Measurements from ENCODE around the gene TOP2B. TPM values are rescaled to one million over a fixed set of nuclear protein-coding genes. Genes with fewer than 3 reads are reported as not detected.

Gene TOP2B
- total and polyA plus RNA-seq, 2 experiments from 2014 or later, result 92.0 to 179 TPM

DNA sequence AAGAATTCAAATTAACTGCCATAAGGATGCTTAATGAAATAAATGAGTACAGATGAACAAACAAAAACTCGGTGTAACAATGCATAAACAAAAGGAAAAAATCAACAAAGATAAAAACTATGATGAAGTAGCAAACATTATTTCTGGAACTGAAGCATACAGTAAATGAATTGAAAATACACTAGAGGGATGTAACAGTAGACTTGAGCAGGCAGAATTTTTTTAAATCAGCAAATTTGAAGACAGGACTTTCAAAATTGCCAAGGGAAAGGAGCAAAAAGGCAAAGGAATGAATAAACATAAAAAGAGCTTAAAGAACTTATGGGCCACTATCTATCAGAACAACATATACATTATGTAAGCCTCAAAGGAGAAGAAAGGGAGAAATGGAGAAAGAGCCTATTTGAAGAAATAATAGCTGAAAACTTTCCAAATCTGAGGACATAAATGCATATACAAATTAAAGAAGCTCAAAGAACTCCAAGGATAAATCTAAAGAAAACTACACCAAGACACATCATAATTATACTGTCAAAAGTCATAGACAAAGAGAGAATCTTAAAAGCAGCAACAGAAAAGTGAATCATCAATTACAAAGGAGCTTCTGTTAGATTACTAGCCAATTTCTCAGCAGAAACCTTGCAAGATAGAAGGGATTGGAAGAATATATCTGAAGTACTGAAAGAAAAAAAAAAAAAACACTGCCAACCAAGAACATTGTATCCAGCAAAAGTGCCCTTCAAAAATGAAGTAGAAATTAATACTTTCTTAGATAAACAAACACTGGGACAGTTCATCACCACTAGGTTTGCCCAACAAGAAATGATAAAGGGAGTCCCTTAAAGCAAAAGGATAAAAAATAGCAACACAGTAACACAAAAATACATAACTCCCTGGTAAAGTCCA, 15.5 kb downstream of the TOP2B start (continued):
- TF ChIP-seq, protein P1, sequence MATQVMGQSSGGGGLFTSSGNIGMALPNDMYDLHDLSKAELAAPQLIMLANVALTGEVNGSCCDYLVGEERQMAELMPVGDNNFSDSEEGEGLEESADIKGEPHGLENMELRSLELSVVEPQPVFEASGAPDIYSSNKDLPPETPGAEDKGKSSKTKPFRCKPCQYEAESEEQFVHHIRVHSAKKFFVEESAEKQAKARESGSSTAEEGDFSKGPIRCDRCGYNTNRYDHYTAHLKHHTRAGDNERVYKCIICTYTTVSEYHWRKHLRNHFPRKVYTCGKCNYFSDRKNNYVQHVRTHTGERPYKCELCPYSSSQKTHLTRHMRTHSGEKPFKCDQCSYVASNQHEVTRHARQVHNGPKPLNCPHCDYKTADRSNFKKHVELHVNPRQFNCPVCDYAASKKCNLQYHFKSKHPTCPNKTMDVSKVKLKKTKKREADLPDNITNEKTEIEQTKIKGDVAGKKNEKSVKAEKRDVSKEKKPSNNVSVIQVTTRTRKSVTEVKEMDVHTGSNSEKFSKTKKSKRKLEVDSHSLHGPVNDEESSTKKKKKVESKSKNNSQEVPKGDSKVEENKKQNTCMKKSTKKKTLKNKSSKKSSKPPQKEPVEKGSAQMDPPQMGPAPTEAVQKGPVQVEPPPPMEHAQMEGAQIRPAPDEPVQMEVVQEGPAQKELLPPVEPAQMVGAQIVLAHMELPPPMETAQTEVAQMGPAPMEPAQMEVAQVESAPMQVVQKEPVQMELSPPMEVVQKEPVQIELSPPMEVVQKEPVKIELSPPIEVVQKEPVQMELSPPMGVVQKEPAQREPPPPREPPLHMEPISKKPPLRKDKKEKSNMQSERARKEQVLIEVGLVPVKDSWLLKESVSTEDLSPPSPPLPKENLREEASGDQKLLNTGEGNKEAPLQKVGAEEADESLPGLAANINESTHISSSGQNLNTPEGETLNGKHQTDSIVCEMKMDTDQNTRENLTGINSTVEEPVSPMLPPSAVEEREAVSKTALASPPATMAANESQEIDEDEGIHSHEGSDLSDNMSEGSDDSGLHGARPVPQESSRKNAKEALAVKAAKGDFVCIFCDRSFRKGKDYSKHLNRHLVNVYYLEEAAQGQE (IDR thresholded peaks at IDR 0.05; ENCODE audit: unreplicated experiment), result no peak
- TF ChIP-seq NANOG (IDR thresholded peaks at IDR 0.05; ENCODE audit: borderline replicate concordance) (no peak), EZH2phosphoT487 (IDR thresholded peaks at IDR 0.05; ENCODE audit: unreplicated experiment) (no peak), ZNF114 (CRISPR knock-in tag; IDR thresholded peaks at IDR 0.05) (no peak), JUNB (IDR thresholded peaks at IDR 0.05; ENCODE audit: unreplicated experiment) (no peak), EZH2 (IDR thresholded peaks at IDR 0.05; ENCODE audit: low read depth, unreplicated experiment) (no peak), STAT1 (IDR thresholded peaks at IDR 0.05; ENCODE audit: unreplicated experiment) (no peak), POLR2AphosphoS5 (IDR thresholded peaks at IDR 0.05; ENCODE audit: low read depth) (no peak)
- TF ChIP-seq, protein P2, sequence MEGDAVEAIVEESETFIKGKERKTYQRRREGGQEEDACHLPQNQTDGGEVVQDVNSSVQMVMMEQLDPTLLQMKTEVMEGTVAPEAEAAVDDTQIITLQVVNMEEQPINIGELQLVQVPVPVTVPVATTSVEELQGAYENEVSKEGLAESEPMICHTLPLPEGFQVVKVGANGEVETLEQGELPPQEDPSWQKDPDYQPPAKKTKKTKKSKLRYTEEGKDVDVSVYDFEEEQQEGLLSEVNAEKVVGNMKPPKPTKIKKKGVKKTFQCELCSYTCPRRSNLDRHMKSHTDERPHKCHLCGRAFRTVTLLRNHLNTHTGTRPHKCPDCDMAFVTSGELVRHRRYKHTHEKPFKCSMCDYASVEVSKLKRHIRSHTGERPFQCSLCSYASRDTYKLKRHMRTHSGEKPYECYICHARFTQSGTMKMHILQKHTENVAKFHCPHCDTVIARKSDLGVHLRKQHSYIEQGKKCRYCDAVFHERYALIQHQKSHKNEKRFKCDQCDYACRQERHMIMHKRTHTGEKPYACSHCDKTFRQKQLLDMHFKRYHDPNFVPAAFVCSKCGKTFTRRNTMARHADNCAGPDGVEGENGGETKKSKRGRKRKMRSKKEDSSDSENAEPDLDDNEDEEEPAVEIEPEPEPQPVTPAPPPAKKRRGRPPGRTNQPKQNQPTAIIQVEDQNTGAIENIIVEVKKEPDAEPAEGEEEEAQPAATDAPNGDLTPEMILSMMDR (conservative IDR thresholded peaks at IDR 0.05; ENCODE audit: low read depth in 2 of 2), result no peak
- TF ChIP-seq, protein P3, sequence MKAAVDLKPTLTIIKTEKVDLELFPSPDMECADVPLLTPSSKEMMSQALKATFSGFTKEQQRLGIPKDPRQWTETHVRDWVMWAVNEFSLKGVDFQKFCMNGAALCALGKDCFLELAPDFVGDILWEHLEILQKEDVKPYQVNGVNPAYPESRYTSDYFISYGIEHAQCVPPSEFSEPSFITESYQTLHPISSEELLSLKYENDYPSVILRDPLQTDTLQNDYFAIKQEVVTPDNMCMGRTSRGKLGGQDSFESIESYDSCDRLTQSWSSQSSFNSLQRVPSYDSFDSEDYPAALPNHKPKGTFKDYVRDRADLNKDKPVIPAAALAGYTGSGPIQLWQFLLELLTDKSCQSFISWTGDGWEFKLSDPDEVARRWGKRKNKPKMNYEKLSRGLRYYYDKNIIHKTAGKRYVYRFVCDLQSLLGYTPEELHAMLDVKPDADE (IDR thresholded peaks at IDR 0.05), result no peak

DNA sequence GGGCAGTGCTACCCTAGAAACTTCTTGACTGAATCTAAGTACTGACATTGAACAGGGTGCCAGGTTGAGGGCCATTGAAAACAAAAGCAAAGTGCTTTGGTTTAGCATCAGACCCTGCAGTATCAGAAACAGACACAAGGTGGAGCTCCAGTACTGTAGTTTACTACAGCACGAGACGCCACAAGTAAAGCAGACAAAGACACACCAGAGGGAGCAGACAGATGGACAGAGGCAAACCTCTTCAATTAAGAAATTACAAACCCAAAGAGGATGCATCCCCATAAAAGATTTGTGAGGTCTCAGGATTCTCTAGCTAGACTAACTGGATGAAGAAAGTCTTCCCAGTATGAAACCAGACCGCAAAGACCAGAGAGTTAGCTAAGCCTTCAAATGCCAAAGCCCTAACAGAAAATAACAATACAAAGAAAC, 16.6 kb downstream of the TOP2B start:
- Histone ChIP-seq H4K20me1 (replicated peaks; ENCODE audit: insufficient read depth) (peaks cover 8% of the 10 kb centered on the region), H3K27me3 (ENCODE audit: insufficient read depth) (no peaks in the 10 kb centered on the region), H2AFZ (no peak overlapping the region), H3K4me3 (no peak overlapping the region), H3K4me2 (no peak overlapping the region), H3K9me2 (ENCODE audit: insufficient read depth) (no peaks in the 10 kb centered on the region), H3K4me1 (ENCODE audit: insufficient read depth) (peaks cover 11% of the 10 kb centered on the region), H3K27ac (ENCODE audit: low read depth) (peak overlapping the region; percentile 45; the same call in 1 of the 2 replicates), H3K79me2 (replicated peaks; ENCODE audit: insufficient read depth) (peaks cover 97% of the 10 kb centered on the region), H3K36me3 (ENCODE audit: insufficient read depth) (0 out of 2 replicates have a peak, but pooled peaks cover 4% of the 10 kb centered on the region), H3F3A (replicated peaks; ENCODE audit: low read depth) (no peaks in the 10 kb centered on the region)
- peaks cover 15% of the 10 kb centered on the region for H3K9me3 Mint-ChIP-seq
- H3K4me3 Mint-ChIP-seq, result no peak overlapping the region
- H3K27ac Mint-ChIP-seq, result peak overlapping the region; percentile 85
- H3K27me3 Mint-ChIP-seq (ENCODE audit: insufficient read depth, low read depth, poor library complexity), result no peaks in the 10 kb centered on the region
- peaks cover 25% of the 10 kb centered on the region for H3K4me1 Mint-ChIP-seq
- H3K36me3 Mint-ChIP-seq (ENCODE audit: low read depth), result peaks cover 27% of the 10 kb centered on the region
- DNase-seq (ENCODE audit: low spot score) (peak; percentile 96), ATAC-seq (peak; percentile 97)
- TF ChIP-seq, protein P1 (IDR thresholded peaks at IDR 0.05; ENCODE audit: unreplicated experiment), result no peak

Measured in GM23338 (cell line).